Measurements from ENCODE around the gene PIP4P1.
"Not testable (repeated sequence)": the region's sequence is repeated elsewhere in the genome, so short reads cannot be mapped to it uniquely, and the experiment has no call there.

PIP4P1 gene

GRCh38 chr14:20461225-20462141 is at the start of gene PIP4P1:
TSS of gene PIP4P1 (minus strand) at chr14:20461434. CDS start at chr14:20461325, 109 bp downstream.
- H3K9me3 Mint-ChIP-seq = no peaks in the 10 kb centered on the region
- H3K4me3 Mint-ChIP-seq = peak within 1 kb of the TSS; percentile 95
- peak within 1 kb of the TSS; percentile 91 for H3K27ac Mint-ChIP-seq
- H3K4me1 Mint-ChIP-seq = peaks cover 35% of the 10 kb centered on the region
- peaks cover 6% of the 10 kb centered on the region for H3K36me3 Mint-ChIP-seq
- H3K27me3 Mint-ChIP-seq = no peaks in the 10 kb centered on the region

GRCh38 chr14:20508367-20508766 is 47.1 kb upstream of the PIP4P1 start:
- peaks cover 7% of the 10 kb centered on the region for H3K4me1 Mint-ChIP-seq
- no peaks in the 10 kb centered on the region for H3K36me3 Mint-ChIP-seq
- H3K9me3 Mint-ChIP-seq = no peaks in the 10 kb centered on the region
- H3K4me3 Mint-ChIP-seq = no peak overlapping the region
- H3K27me3 Mint-ChIP-seq = no peaks in the 10 kb centered on the region
- H3K27ac Mint-ChIP-seq = no peak overlapping the region

GRCh38 chr14:20507537-20507936 is 46.3 kb upstream of the PIP4P1 start:
- H3K4me3 Mint-ChIP-seq, H3K27me3 Mint-ChIP-seq, H3K27ac Mint-ChIP-seq, H3K4me1 Mint-ChIP-seq, H3K36me3 Mint-ChIP-seq, H3K9me3 Mint-ChIP-seq: not testable (repeated sequence)

- not testable (repeated sequence) for H3K4me1 Mint-ChIP-seq, H3K36me3 Mint-ChIP-seq, H3K9me3 Mint-ChIP-seq, H3K27ac Mint-ChIP-seq, H3K27me3 Mint-ChIP-seq, H3K4me3 Mint-ChIP-seq
Observed at GRCh38 chr14:20506752-20507151, 45.5 kb upstream of the PIP4P1 start.

- H3K4me3 Mint-ChIP-seq, H3K27me3 Mint-ChIP-seq, H3K4me1 Mint-ChIP-seq, H3K9me3 Mint-ChIP-seq, H3K36me3 Mint-ChIP-seq, H3K27ac Mint-ChIP-seq: not testable (repeated sequence)
Observed at GRCh38 chr14:20506276-20506675, 45.0 kb upstream of the PIP4P1 start.

- H3K4me1 Mint-ChIP-seq = peaks cover 8% of the 10 kb centered on the region
- H3K4me3 Mint-ChIP-seq = no peak overlapping the region
- no peak overlapping the region for H3K27ac Mint-ChIP-seq
- H3K9me3 Mint-ChIP-seq = no peaks in the 10 kb centered on the region
- no peaks in the 10 kb centered on the region for H3K36me3 Mint-ChIP-seq
- H3K27me3 Mint-ChIP-seq = no peaks in the 10 kb centered on the region
Observed at GRCh38 chr14:20503898-20504297, 42.7 kb upstream of the PIP4P1 start.

- H3K9me3 Mint-ChIP-seq = no peaks in the 10 kb centered on the region
- H3K4me3 Mint-ChIP-seq = no peak overlapping the region
- no peaks in the 10 kb centered on the region for H3K27me3 Mint-ChIP-seq
- H3K36me3 Mint-ChIP-seq = no peaks in the 10 kb centered on the region
- peaks cover 8% of the 10 kb centered on the region for H3K4me1 Mint-ChIP-seq
- no peak overlapping the region for H3K27ac Mint-ChIP-seq
Observed at GRCh38 chr14:20501346-20501745, 40.1 kb upstream of the PIP4P1 start.

GRCh38 chr14:20499881-20500280 is 38.6 kb upstream of the PIP4P1 start:
- Mint-ChIP-seq H3K4me1 (peaks cover 21% of the 10 kb centered on the region), H3K4me3 (no peak overlapping the region), H3K27ac (no peak overlapping the region), H3K36me3 (no peaks in the 10 kb centered on the region), H3K9me3 (no peaks in the 10 kb centered on the region), H3K27me3 (no peaks in the 10 kb centered on the region)

GRCh38 chr14:20499108-20499507 is 37.9 kb upstream of the PIP4P1 start:
- H3K4me3 Mint-ChIP-seq = no peak overlapping the region
- peaks cover 24% of the 10 kb centered on the region for H3K4me1 Mint-ChIP-seq
- no peaks in the 10 kb centered on the region for H3K9me3 Mint-ChIP-seq
- no peaks in the 10 kb centered on the region for H3K36me3 Mint-ChIP-seq
- H3K27ac Mint-ChIP-seq = no peak overlapping the region
- H3K27me3 Mint-ChIP-seq = no peaks in the 10 kb centered on the region

- Mint-ChIP-seq H3K36me3 (no peaks in the 10 kb centered on the region), H3K27me3 (no peaks in the 10 kb centered on the region), H3K4me1 (peaks cover 23% of the 10 kb centered on the region), H3K9me3 (no peaks in the 10 kb centered on the region), H3K4me3 (no peak overlapping the region), H3K27ac (no peak overlapping the region)
Observed at GRCh38 chr14:20498622-20499021, 37.4 kb upstream of the PIP4P1 start.

GRCh38 chr14:20494935-20495766 is 33.9 kb upstream of the PIP4P1 start:
- H3K27ac Mint-ChIP-seq = peak overlapping the region; percentile 23
- no peaks in the 10 kb centered on the region for H3K27me3 Mint-ChIP-seq
- no peak overlapping the region for H3K4me3 Mint-ChIP-seq
- H3K36me3 Mint-ChIP-seq = no peaks in the 10 kb centered on the region
- H3K4me1 Mint-ChIP-seq = peaks cover 45% of the 10 kb centered on the region
- H3K9me3 Mint-ChIP-seq = no peaks in the 10 kb centered on the region

- Mint-ChIP-seq H3K27me3 (no peaks in the 10 kb centered on the region), H3K27ac (peak overlapping the region; percentile 76), H3K36me3 (no peaks in the 10 kb centered on the region), H3K4me1 (peaks cover 60% of the 10 kb centered on the region), H3K9me3 (no peaks in the 10 kb centered on the region), H3K4me3 (no peak overlapping the region)
Observed at GRCh38 chr14:20493634-20494033, 32.4 kb upstream of the PIP4P1 start.

GRCh38 chr14:20492486-20492885 is 31.3 kb upstream of the PIP4P1 start:
- H3K36me3 Mint-ChIP-seq = no peaks in the 10 kb centered on the region
- H3K27me3 Mint-ChIP-seq = no peaks in the 10 kb centered on the region
- H3K9me3 Mint-ChIP-seq = no peaks in the 10 kb centered on the region
- no peak overlapping the region for H3K4me3 Mint-ChIP-seq
- H3K27ac Mint-ChIP-seq = no peak overlapping the region
- H3K4me1 Mint-ChIP-seq = peaks cover 71% of the 10 kb centered on the region

GRCh38 chr14:20490563-20490962 is 29.3 kb upstream of the PIP4P1 start:
- H3K27me3 Mint-ChIP-seq = no peaks in the 10 kb centered on the region
- no peaks in the 10 kb centered on the region for H3K36me3 Mint-ChIP-seq
- H3K27ac Mint-ChIP-seq = peak overlapping the region; percentile 94
- no peaks in the 10 kb centered on the region for H3K9me3 Mint-ChIP-seq
- H3K4me3 Mint-ChIP-seq = peak overlapping the region; percentile 50
- peaks cover 78% of the 10 kb centered on the region for H3K4me1 Mint-ChIP-seq

GRCh38 chr14:20489093-20489994 is 28.1 kb upstream of the PIP4P1 start:
- no peaks in the 10 kb centered on the region for H3K9me3 Mint-ChIP-seq
- no peaks in the 10 kb centered on the region for H3K27me3 Mint-ChIP-seq
- peaks cover 74% of the 10 kb centered on the region for H3K4me1 Mint-ChIP-seq
- H3K36me3 Mint-ChIP-seq = no peaks in the 10 kb centered on the region
- H3K4me3 Mint-ChIP-seq = peak overlapping the region; percentile 71
- peak overlapping the region; percentile 87 for H3K27ac Mint-ChIP-seq

All from activated naive CD4-positive, alpha-beta T cell treated with anti-CD3 and anti-CD28 coated beads, Interleukin-2, amount 50 U/mL, for 24 hours (primary cell).